Smooth muscle cell (in vitro differentiated cells): Measurements from ENCODE around the gene PDGFD. TPM values are rescaled to one million over a fixed set of nuclear protein-coding genes. Genes with fewer than 3 reads are reported as not detected.
"Not testable (repeated sequence)": the region's sequence is repeated elsewhere in the genome, so short reads cannot be mapped to it uniquely, and the experiment has no call there.

Experiments
- DNase-seq: peaks from one replicate; lab custom pipeline; 2025; ENCODE audit not compliant: unreplicated experiment; lab: John Stamatoyannopoulos, UW
- H2AFZ ChIP-seq: fragments of 200-600 bp; sonication (generic); 2 replicates; pipeline ENCODE4 v1.6.0; 2016; ENCODE audit warnings: antibody characterized with exemption, low read depth, mild to moderate bottlenecking
- H3F3A ChIP-seq: fragments of 200-600 bp; sonication (generic); 2 replicates; pipeline ENCODE4 v1.6.0; 2017; ENCODE audit warnings: antibody characterized with exemption, low read depth
- H3K27ac ChIP-seq: fragments of 200-600 bp; sonication (generic); 2 replicates; pipeline ENCODE4 v1.5.1; 2016; ENCODE audit warnings: low read depth, mild to moderate bottlenecking
- H3K27me3 ChIP-seq: fragments of 200-600 bp; sonication (generic); 2 replicates; pipeline ENCODE4 v1.6.1; 2016; ENCODE audit warnings: low read depth, mild to moderate bottlenecking
- H3K36me3 ChIP-seq: fragments of 200-600 bp; sonication (generic); 2 replicates; pipeline ENCODE4 v1.5.1; 2016; ENCODE audit warnings: low read depth
- H3K4me1 ChIP-seq: fragments of 200-600 bp; sonication (generic); 2 replicates; pipeline ENCODE4 v1.5.1; 2016; ENCODE audit warnings: low read depth
- H3K4me2 ChIP-seq: fragments of 200-600 bp; sonication (generic); 2 replicates; pipeline ENCODE4 v1.6.0; 2016; ENCODE audit warnings: mild to moderate bottlenecking
- H3K4me3 ChIP-seq: fragments of 200-600 bp; sonication (generic); 2 replicates; pipeline ENCODE4 v1.5.1; 2016; ENCODE audit warnings: mild to moderate bottlenecking
- H3K79me2 ChIP-seq: fragments of 200-600 bp; sonication (generic); 2 replicates; pipeline ENCODE4 v1.6.0; 2016; ENCODE audit warnings: low read depth, mild to moderate bottlenecking
- H3K9ac ChIP-seq: fragments of 200-600 bp; sonication (generic); 2 replicates; pipeline ENCODE4 v1.6.0; 2016; ENCODE audit warnings: low read depth
- H3K9me3 ChIP-seq: fragments of 200-600 bp; sonication (generic); replicated peaks from 2 replicates; pipeline ENCODE4 v1.5.1; 2016; ENCODE audit warnings: low read depth
- H4K20me1 ChIP-seq: fragments of 200-600 bp; sonication (generic); 2 replicates; pipeline ENCODE4 v1.6.0; 2016; ENCODE audit warnings: low read depth
- CTCF ChIP-seq: fragments of 200-600 bp; sonication (generic); IDR thresholded peaks from 2 replicates; pipeline ENCODE4 v1.5.1; 2017; ENCODE audit warnings: borderline replicate concordance, mild to moderate bottlenecking, antibody characterized with exemption; ENCODE audit not compliant: insufficient read depth, poor library complexity, severe bottlenecking
- WGBS: methylation state at CpG from one replicate; pipeline ENCODE4 v1.1.7; 2016; ENCODE audit warnings: low lambda C conversion rate; 5-methylcytosine and 5-hydroxymethylcytosine counted together
- polyA plus RNA-seq: library from polyadenylated mRNA; unstranded; fragments of >200 nt; fragmentation: Nextera tagmentation; extraction: Ambion mirVana; gene quantifications from 2 replicates; pipeline ENCODE4 v1.2.1, GENCODE V29; 2016
- total RNA-seq: library from RNA; depleted of rRNA; stranded (reverse); fragments of >200 nt; gene quantifications from 2 replicates; pipeline ENCODE4 v1.2.3, GENCODE V29; 2014

The PDGFD gene
- total and polyA plus RNA-seq, 2 experiments from 2014 or later: 1.5 to 10.0 TPM

- Histone ChIP-seq H3K79me2 (no peaks in the 10 kb centered on the region), H3K4me2 (no peak overlapping the region), H3K27ac (no peak overlapping the region), H3K4me1 (no peaks in the 10 kb centered on the region), H3K9ac (no peak overlapping the region), H2AFZ (no peak overlapping the region), H3K4me3 (no peak overlapping the region), H3F3A (no peaks in the 10 kb centered on the region), H3K27me3 (no peaks in the 10 kb centered on the region), H3K9me3 (no peaks in the 10 kb centered on the region), H4K20me1 (no peaks in the 10 kb centered on the region), H3K36me3 (no peaks in the 10 kb centered on the region)
- no peak for TF ChIP-seq CTCF
- no peak for DNase-seq
- 84% methylated on average over 4 of the region's 4 CpGs for WGBS
Observed at GRCh38 chr11:104049116-104049515, 114.8 kb downstream of the PDGFD start.

DNA sequence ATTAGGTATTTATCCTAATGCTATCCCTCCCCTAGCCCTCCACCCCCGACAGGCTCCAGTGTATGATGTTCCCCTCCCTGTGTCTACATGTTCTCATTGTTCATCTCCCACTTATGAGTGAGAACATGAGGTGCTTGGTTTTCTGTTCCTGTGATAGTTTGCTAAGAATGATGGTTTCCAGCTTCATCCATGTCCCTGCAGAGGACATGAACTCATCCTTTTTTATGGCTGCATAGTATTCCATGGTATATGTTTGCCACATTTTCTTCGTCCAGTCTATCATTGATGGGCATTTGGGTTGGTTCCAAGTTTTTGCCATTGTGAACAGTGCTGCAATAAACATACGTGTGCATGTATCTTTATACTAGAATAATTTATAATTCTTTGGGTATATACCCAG, 117.1 kb downstream of the PDGFD start:
- not testable (repeated sequence) for H3K79me2 ChIP-seq, H3K9me3 ChIP-seq, H4K20me1 ChIP-seq, DNase-seq, H3K4me2 ChIP-seq, H3F3A ChIP-seq, H3K27ac ChIP-seq, H3K4me3 ChIP-seq, H3K27me3 ChIP-seq, H3K9ac ChIP-seq, H3K36me3 ChIP-seq, H2AFZ ChIP-seq, H3K4me1 ChIP-seq
- 99% methylated on average over 3 of the region's 3 CpGs for WGBS

DNA sequence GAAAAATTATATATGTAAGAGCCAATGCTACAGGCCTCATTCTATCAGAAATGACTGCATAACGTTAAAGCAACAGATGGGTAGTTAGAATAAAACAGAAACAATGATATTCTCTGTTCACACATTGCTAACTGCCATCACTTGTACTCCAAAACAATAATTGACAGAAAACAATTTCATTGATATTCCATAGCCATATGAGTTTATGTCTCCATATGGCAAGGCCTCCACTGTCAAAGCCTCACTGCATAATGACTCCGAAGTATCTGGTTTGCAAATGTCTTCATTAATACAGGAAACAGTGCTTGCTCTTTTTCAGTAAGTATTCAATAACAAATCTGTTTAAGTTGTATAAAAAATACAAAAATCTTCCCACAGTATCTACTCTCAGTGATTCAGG, 117.6 kb downstream of the PDGFD start:
- no peaks in the 10 kb centered on the region for H3K79me2 ChIP-seq
- 98% methylated on average over 2 of the region's 2 CpGs for WGBS
- H4K20me1 ChIP-seq: no peaks in the 10 kb centered on the region
- no peaks in the 10 kb centered on the region for H3K36me3 ChIP-seq
- no peaks in the 10 kb centered on the region for H3K4me1 ChIP-seq
- no peak overlapping the region for H3K4me3 ChIP-seq
- no peak overlapping the region for H3K9ac ChIP-seq
- H3K9me3 ChIP-seq: no peaks in the 10 kb centered on the region
- H3F3A ChIP-seq: no peaks in the 10 kb centered on the region
- TF ChIP-seq CTCF: no peak
- H3K4me2 ChIP-seq: no peak overlapping the region
- no peak overlapping the region for H2AFZ ChIP-seq
- DNase-seq: no peak
- no peak overlapping the region for H3K27ac ChIP-seq
- H3K27me3 ChIP-seq: no peaks in the 10 kb centered on the region

- no peak for DNase-seq
- Histone ChIP-seq H3K36me3 (no peaks in the 10 kb centered on the region), H3F3A (no peaks in the 10 kb centered on the region), H3K4me1 (no peaks in the 10 kb centered on the region), H3K27me3 (no peaks in the 10 kb centered on the region), H3K9ac (no peak overlapping the region), H3K9me3 (no peaks in the 10 kb centered on the region), H3K4me2 (no peak overlapping the region), H3K27ac (no peak overlapping the region), H2AFZ (no peak overlapping the region), H3K4me3 (no peak overlapping the region), H3K79me2 (no peaks in the 10 kb centered on the region), H4K20me1 (no peaks in the 10 kb centered on the region)
- TF ChIP-seq CTCF: no peak
- WGBS: 47% methylated on average over 6 of the region's 6 CpGs
Observed at GRCh38 chr11:104043678-104044239, 120.2 kb downstream of the PDGFD start.
